ENCODE results near the gene CD27.
A peak's percentile ranks its signal among the peaks of the same experiment; 100 is the strongest.

CD27 gene

GRCh38 chr12:6460751-6461371, 16.1 kb downstream of the CD27 start:
- no peaks in the 10 kb centered on the region for H3K9me3 ChIP-seq (ENCODE audit: insufficient read depth, low read length)
- no peaks in the 10 kb centered on the region for H3K79me2 ChIP-seq (ENCODE audit: low read length)
- H2AFZ ChIP-seq (ENCODE audit: low read depth, low read length) = no peak overlapping the region
- peaks cover 3% of the 10 kb centered on the region; the same call in 1 of the 2 replicates for H4K20me1 ChIP-seq (ENCODE audit: insufficient read depth, low read length)
- peak overlapping the region; percentile 65 for H3K4me2 ChIP-seq (ENCODE audit: low read length)
- H3K36me3 ChIP-seq (replicated peaks; ENCODE audit: low read depth, low read length) = peaks cover 67% of the 10 kb centered on the region
- H3K27me3 ChIP-seq (ENCODE audit: low read depth, low read length) = no peaks in the 10 kb centered on the region
- peak overlapping the region; percentile 82 for H3K27ac ChIP-seq (ENCODE audit: low read length)
- peak overlapping the region; percentile 47; the same call in 1 of the 2 replicates for H3K9ac ChIP-seq (ENCODE audit: low read length)
- H3K4me1 ChIP-seq (ENCODE audit: low read length) = peaks cover 29% of the 10 kb centered on the region
- H3K4me3 ChIP-seq (ENCODE audit: low read length) = peak overlapping the region; percentile 33; the same call in 1 of the 2 replicates
- no peak for TF ChIP-seq EZH2phosphoT487 (IDR thresholded peaks at IDR 0.05; ENCODE audit: low read depth)
- TF ChIP-seq CTCF (IDR thresholded peaks at IDR 0.05; ENCODE audit: low read depth, low read length) = no peak

GRCh38 chr12:6461401-6462233, 16.9 kb downstream of the CD27 start:
- H3K27me3 ChIP-seq (ENCODE audit: low read depth, low read length) = no peaks in the 10 kb centered on the region
- H3K4me1 ChIP-seq (ENCODE audit: low read length) = peaks cover 29% of the 10 kb centered on the region
- H3K4me2 ChIP-seq (ENCODE audit: low read length) = peak overlapping the region; percentile 65
- H2AFZ ChIP-seq (ENCODE audit: low read depth, low read length) = no peak overlapping the region
- peak overlapping the region; percentile 47 for H3K9ac ChIP-seq (ENCODE audit: low read length)
- peaks cover 70% of the 10 kb centered on the region for H3K36me3 ChIP-seq (replicated peaks; ENCODE audit: low read depth, low read length)
- TF ChIP-seq CTCF (IDR thresholded peaks at IDR 0.05; ENCODE audit: low read depth, low read length) (no peak), EZH2phosphoT487 (IDR thresholded peaks at IDR 0.05; ENCODE audit: low read depth) (no peak)
- H3K4me3 ChIP-seq (ENCODE audit: low read length) = peak overlapping the region; percentile 33
- H3K9me3 ChIP-seq (ENCODE audit: insufficient read depth, low read length) = no peaks in the 10 kb centered on the region
- no peaks in the 10 kb centered on the region for H3K79me2 ChIP-seq (ENCODE audit: low read length)
- peaks cover 6% of the 10 kb centered on the region; the same call in 1 of the 2 replicates for H4K20me1 ChIP-seq (ENCODE audit: insufficient read depth, low read length)
- H3K27ac ChIP-seq (ENCODE audit: low read length) = peak overlapping the region; percentile 82

- Histone ChIP-seq H3K4me2 (ENCODE audit: low read length) (peak overlapping the region; percentile 65), H3K9ac (ENCODE audit: low read length) (peak overlapping the region; percentile 47; the same call in 1 of the 2 replicates), H3K79me2 (ENCODE audit: low read length) (no peaks in the 10 kb centered on the region)
These were observed 17.7 kb downstream of the CD27 start for GRCh38 chr12:6462234-6462995.

More at GRCh38 chr12:6462234-6462995, 17.7 kb downstream of the CD27 start:
- Histone ChIP-seq H3K4me1 (ENCODE audit: low read length) (peaks cover 29% of the 10 kb centered on the region), H3K4me3 (ENCODE audit: low read length) (peak overlapping the region; percentile 33; the same call in 1 of the 2 replicates), H2AFZ (ENCODE audit: low read depth, low read length) (no peak overlapping the region), H3K36me3 (replicated peaks; ENCODE audit: low read depth, low read length) (peaks cover 64% of the 10 kb centered on the region), H3K9me3 (ENCODE audit: insufficient read depth, low read length) (no peaks in the 10 kb centered on the region), H4K20me1 (ENCODE audit: insufficient read depth, low read length) (peaks cover 6% of the 10 kb centered on the region; the same call in 1 of the 2 replicates), H3K27me3 (ENCODE audit: low read depth, low read length) (no peaks in the 10 kb centered on the region), H3K27ac (ENCODE audit: low read length) (peak overlapping the region; percentile 82)
- TF ChIP-seq CTCF (IDR thresholded peaks at IDR 0.05; ENCODE audit: low read depth, low read length) (no peak), EZH2phosphoT487 (IDR thresholded peaks at IDR 0.05; ENCODE audit: low read depth) (no peak)
